GM18909 (cell line): ENCODE results near the gene PLB1.

ENCODE experiments used
- ATAC-seq: cut with Tn5 transposase; IDR thresholded peaks from one replicate; pipeline ENCODE4 v1.9.1; 2021; ENCODE audit warnings: mild to moderate bottlenecking; ENCODE audit not compliant: unreplicated experiment, poor library complexity

PLB1 gene

DNA sequence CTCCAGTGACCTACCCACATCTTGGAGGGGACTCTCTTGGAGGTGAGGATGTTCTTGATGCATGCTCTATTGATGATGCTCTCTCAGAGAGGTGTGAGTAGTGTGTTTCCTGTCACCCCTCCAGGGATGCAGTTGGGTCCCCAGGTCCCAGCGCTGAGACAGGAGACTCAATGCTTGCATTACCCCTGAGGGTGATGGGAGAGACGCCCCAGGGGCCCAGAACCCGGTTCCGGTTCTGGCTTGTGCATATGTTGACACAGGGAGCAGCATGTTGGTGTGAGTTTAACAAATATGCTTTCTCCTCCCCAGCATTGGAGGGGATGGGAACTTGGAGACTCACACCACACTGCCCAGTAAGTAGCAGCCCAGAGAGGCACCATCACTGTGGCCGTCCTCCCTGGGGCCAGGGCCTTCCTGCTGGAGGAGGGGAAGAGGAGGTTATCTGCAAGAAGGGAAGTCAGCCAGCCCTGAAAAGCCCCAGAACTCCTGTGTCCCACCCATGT is 124.5 kb downstream of the PLB1 start:
- ATAC-seq, result no peak

DNA sequence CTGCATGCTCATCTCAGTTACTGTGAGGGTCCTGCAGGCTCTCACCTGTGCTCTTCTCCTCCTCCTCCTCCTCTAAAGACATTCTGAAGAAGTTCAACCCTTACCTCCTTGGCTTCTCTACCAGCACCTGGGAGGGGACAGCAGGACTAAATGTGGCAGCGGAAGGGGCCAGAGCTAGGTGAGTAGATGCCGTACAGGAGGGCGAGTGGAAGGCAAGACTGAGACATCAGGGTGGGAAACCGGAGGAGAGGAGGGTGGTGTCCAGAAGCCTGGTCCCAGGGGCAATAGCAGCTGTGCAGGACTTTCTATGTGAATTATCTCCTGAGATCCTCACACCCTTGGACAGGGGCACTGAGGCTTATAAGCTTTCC is 124.9 kb downstream of the PLB1 start:
- no peak for ATAC-seq

DNA sequence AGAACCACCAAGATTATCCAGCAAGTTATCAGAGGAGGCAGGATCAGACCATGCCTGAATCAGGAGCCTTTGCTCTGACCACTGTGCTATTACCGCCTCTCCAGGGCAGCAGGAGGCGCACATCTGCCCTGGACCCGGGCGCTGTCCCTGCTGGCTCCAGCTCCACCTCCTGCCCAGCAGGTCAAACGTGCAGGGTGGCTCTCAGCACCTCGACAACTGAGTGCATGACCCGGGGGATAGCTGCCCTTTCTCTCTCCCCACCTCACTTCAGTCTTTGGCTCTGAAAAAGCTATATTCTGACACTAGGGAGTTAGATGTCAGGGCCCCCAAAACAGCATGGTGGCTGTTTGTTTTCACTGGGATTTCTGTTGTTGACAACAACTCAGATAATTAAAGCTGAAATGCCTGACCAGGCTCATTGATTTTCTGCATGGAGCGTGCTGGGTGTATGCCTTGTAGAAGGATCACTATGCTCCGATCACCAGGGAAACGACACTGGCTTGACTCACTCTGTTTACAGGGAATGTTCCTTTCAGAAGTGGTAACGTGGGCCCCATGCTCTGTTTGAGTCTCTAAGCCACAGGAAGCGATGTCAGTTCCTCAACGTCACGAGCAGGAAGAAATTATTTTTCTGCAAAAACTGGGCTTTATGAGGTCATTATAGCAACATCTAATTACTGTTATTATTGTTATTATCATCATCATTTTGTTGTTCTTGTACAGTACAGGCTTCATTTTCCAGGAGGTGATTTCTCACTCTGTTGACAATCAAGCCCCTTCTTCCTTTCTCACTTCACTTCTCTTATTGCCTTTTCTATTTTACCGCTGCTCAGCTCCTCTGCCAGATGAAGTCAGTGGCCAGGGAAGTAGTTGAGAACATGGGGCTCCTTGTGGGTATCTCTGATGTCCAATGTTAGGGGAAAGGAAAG is 125.6 kb downstream of the PLB1 start:
- no peak for ATAC-seq

DNA sequence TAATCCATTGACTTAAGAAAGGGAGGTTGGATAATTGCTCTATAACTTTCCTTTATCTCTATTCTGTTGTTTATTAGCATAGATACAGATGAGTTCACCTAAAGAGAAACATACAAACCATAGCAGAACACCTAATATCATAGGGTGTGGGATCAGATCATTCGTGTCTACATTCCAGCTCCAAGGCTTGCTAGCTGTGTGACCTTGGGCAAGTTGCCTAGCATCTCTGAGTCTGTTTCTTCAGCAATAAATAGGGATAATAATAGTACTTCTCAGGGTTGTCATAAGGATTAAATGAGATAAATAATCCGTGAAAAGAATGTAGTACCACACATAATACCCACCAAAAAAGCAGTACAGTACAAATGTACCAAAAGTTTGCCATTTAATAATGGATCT is 126.2 kb downstream of the PLB1 start:
- no peak for ATAC-seq

DNA sequence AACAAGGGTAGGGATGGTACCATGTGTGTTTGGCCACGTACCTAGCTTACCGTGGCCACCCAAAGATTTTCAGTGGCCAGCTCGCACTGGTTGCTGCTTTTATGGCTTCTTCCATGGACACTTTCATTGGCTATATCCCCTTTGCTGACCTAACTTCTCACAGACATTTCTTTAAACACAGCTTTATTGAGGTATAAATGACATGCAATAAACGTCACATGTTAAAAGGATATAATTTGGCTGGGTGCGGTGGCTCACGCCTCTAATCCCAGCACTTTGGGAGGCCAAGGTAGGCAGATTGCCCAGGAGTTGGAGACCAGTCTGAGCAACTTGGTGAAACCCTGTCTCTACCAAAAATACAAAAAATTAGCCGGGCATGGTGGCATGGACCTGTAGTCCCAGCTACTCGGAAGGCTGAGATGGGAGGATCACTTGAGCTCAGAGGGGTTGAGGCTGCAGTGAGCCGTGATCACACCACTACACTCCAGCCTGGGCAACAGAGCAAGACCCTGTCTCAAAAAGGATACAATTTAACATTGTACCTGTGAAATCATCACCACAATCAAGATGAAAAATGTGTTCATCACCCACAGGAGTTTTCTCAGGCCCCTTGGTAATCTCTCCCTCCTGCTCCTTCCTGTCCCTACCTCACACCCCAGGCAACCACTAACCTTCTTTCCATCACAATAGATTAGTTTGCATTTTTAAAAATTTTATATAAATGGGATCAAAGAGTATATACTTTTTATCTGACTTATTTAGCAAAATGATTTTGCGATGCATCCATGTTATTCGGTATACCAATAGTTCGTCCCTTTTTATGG is 127.9 kb downstream of the PLB1 start:
- ATAC-seq, result no peak

DNA sequence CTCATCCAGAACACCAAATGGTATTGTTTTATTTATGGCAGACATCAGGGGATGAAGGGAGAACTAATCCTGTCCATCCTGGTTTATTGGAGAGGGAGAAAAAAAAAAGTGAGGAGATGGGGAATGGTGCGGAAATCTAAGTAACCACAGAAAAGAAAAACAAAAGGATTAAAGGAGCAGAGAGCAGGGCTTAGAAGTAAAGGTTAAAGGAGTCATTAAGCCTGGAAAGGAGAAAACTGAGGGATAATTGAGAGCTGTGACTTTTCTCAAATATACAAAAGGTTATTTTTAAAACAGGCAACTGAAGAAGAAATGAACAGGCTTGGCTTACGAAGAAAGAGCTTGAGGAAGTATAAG is 128.6 kb downstream of the PLB1 start:
- ATAC-seq, result no peak

DNA sequence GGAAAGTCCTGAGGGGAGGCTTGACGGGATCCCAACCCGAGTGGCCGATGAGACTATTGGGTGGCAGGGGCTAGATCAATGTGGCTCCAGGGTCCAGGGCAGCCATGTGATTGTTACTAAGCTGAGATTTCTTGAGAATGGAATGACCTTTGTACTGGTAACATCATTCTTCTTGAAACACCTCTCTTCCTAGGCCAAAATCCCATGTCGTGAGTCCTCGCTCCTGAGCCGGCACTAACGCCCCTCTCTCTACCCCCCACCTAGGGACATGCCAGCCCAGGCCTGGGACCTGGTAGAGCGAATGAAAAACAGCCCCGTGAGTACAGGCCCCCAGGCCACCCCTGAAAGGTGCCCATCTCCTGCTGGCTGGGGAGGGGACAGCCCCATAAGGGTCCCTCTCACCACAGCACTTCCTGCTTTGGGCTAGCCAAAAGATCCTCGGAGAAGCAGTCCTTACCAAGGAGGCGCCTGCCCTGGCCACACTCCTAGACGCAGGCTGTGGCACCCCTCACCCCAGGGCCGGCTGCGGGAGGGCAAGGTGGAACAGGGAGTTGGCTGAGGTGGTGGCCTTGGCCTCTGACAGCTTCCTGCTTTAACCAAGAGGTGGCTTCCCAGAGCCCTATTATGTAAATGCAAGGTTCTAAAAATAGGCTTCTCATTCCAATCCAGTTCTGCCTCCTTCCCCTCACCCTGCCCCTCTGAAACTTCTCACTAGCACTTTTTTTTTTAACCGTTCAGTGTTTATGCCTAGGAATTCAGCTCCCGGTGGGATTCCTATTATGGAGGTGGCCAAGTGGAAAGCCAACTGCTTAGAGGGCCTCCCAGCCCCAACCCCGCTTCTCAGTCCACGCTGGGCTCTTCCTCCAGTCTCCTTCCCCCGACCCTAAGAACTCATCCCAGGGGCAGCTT is 129.2 kb downstream of the PLB1 start:
- ATAC-seq, result peak; percentile 68

DNA sequence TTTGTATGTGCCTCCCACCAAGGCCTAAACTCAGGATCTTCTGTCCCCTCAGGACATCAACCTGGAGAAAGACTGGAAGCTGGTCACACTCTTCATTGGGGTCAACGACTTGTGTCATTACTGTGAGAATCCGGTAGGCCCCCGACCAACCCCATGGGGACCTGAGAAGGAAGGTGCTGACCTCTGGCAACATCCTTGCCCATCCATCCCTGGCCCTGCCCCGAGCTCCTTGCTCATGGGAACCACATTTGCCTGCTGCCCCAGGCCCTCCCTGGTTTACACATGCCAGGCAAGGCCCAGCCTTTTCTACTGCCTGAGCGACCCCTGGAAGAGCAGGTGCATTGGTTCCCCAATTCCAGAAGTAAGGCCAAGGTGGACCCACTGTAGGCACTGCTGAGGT is 130.5 kb downstream of the PLB1 start:
- no peak for ATAC-seq

DNA sequence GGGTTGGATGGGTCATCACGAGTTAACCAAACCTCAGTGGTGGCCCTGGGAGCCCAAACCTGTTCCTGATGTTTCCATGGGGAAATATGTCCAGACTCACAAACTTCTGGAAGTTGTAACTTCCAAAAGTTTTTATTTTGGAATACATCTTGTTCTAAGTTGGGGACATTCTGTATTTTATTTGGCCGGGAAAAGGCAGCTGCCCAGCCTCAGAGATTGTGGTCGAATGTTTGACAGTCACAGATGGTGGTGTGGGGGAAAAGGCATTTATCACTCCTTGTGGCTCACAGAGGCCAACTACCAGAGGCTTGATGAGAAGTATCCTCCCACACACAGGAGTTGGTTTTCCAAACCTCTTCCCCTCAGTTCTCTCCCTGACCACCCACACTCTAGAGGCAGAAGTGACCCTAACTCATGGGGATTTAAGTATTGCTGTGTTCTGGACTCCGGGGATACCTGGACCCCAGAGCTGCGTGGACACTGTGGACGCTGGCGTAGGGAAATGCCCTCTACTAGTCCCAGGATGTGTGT is 131.1 kb downstream of the PLB1 start:
- ATAC-seq, result no peak

DNA sequence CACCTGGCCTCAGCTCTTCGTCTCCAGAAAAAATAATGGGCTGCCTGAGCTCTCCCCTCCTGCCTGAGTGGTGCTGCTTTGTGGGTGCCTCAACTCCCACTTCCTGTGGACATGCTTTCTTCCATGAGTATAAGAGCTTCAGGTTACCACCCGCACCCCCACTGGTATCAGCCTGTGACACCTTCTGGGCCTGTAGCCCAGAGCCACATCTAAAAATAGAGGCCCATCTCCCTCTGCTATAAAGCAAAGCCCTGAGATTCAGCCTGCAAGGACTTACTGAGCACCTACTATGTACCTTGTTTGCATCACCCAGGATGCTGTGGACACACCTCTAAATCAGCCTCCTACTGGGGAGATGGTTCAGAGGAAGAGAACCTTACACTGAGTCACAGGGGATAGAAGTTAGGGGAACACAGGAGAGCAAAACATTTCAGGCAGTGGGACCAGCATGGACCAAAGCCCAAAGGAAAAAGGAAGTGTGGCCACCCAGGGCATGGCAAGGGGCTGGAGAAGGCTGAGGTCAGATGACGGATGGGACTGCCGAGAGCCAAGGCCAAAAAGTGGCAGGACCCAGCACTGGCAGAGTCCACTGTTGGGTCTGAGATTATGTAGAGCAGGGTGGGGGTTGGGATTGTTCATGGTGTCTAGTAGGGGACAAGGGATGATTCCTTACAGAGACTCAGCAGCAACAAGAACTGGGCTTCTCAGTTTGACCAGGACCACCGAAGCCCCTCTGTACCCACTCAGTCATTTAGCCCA is 132.0 kb downstream of the PLB1 start:
- ATAC-seq, result no peak

DNA sequence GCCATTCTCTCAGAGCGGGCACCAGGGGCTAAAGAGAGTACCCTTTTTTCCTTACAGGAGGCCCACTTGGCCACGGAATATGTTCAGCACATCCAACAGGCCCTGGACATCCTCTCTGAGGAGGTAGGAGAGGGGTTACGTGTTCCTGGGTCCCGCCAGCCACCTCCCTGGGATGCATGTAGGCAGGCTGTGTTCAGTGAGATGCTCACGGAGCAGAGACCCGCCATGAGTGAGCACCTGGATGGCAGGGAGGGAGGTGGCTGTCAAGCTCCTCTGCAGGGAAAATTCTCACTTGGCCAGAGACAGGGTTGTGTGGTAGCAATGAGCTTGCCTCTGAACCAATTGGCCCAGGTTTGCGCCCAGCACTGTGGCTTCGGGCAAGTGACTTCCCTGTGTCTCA is 132.6 kb downstream of the PLB1 start:
- ATAC-seq, result no peak

DNA sequence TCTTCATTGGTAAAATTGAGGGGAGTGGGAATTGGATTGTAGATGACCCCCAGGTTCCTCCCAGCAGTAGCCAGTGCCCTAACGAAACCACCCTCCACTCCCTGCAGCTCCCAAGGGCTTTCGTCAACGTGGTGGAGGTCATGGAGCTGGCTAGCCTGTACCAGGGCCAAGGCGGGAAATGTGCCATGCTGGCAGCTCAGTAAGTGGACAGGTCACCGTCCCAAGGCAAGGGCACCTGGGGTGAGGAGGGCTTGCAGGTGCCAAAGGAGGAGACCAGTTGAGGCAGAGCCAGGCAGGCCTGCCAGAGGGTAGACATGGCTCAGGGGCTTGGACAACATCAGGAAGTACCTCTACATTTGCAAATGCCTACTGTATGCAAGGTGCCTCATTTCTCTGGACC is 133.1 kb downstream of the PLB1 start:
- no peak for ATAC-seq

DNA sequence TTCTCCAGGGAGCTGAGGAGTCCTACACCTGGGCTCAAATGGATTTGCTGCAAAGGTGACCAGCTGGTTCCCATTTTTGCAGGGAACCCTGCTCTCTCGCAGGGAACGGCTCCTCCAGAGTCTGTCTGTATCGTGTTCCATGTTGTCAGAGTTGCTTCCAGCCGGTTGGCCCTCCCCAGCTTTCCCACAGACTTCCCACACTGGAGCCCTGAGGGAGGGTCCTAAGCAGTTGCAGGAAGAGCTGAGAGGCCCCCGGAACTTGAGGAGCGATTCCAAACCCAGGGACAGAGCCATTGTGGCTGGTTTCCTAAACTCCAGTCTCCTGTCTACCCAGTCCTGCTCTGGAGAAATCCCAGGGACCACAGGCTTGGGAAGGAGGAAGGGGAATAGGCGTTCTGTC is 134.1 kb downstream of the PLB1 start:
- ATAC-seq, result no peak

DNA sequence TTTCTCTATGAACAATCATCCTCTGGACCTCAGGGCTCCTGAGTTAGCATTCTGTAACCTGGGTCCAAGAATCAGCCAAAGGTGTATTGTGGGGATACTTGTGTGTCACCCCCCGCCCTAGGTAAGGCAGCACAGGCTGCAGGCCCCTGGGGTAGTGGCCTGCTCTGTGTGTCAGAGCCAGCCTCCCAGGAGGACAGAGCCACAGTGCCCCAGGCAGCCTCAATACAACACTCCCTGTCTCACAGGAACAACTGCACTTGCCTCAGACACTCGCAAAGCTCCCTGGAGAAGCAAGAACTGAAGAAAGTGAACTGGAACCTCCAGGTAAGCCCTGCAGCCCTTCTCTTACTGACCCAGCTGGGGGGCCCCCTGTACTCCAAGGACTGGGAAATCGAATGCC is 134.5 kb downstream of the PLB1 start:
- ATAC-seq, result no peak

DNA sequence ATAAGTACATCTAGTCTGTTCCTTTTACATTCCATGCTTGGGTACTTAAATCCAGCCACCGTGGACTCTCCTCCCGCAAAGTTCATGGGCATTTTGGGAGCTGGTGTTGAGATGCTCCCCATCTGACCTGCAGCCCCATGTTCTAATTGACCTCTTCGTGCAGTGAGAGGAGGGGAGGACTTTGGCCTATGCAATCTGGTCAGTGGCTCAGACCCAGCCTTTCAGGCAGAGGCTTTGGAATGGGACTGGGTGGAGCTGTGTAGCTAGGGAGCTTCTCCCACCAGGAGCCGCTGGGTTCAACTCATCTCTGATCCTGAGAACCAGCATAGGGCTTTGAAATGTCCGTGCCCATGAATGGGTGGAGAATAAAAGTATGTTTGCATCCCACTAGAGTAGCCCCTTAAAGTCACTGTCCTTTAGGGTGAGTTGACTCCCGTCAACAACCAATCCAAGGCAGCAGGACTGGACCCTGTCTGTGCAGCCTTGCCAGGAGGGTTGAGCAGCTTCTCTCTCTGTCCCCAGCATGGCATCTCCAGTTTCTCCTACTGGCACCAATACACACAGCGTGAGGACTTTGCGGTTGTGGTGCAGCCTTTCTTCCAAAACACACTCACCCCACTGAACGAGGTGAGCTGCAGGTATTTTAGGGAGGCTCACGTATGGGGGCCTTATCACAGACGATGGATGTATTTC is 135.8 kb downstream of the PLB1 start:
- no peak for ATAC-seq

DNA sequence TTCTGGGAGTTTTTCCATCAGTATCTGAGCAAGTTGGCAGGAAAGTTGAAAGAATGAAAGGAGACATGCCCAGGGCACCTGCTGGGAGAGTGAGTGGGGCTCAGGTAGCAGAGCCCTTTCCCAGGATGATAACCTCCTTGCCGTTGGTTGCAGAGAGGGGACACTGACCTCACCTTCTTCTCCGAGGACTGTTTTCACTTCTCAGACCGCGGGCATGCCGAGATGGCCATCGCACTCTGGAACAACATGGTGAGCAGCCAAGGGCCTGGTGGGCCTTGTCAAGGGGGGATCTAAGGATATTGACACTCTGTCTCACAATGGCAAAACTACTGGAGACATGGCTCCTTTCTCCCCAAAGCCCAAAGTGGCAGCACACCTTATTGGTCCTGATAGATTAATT is 136.9 kb downstream of the PLB1 start:
- ATAC-seq, result no peak

DNA sequence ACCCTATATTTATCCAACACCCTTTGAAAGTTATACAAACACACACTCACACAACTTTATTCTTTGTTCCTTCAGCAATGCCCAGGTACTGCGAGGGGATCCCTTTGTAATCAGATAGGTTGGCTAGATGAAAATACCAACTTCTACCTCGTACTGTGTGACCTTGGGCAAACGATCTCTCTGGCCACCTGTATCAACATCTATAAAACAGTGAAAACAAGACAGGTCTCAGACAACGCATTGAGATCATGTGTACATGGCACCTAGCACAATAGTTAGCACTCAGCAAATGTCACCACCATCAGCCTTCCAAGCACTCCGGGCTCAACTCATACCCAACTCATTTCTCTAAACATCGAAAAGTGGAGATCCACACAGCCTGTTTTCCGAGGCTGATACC is 137.3 kb downstream of the PLB1 start:
- no peak for ATAC-seq

DNA sequence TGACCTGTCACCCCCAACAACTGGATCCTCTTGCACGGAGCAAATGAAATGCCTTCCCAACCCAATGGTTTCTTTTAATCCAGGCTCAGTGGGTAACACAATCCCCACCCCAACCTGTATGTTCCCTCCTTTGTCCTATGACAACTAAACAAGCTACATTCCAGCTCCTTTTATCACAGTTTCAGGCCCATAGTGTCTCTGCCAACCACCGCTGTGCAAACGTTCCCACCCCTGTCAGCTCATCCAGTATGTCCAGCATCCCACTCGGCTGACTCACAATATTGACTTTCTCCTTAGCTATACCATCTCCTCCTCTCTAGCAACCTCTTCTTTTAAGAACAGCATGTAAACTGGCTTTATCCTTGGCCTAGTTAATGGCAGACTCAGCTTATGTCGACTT is 137.9 kb downstream of the PLB1 start:
- no peak for ATAC-seq

DNA sequence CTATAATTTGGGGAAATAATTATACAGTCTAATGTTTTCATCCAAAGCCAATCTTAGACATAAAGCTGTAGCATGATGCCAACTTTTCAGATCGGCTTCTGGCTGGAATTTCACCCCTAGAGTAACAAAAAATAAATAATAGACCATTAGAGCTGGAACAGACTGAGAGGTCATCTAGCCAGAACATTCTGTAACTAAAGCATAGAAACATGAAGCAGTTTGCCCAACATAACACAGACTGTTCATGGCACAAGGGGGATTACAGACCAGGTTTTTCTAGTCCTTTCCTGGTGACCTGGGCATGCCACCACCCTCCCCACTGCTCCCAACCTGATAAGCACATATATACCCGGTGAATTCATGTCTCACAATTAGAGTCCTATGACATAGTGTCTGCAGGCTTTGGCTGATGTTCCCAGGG is 139.3 kb downstream of the PLB1 start:
- ATAC-seq, result no peak
